Measurements from ENCODE around the gene HTR4.
"Not testable (repeated sequence)": the region's sequence is repeated elsewhere in the genome, so short reads cannot be mapped to it uniquely, and the experiment has no call there.

The HTR4 gene

GRCh38 chr5:148683651-148684050 is 29.3 kb upstream of the HTR4 start:
- TF ChIP-seq POLR2A (IDR thresholded peaks at IDR 0.05; ENCODE audit: low read length), result no peak
- TF ChIP-seq GATA1 (IDR thresholded peaks at IDR 0.05; ENCODE audit: low read depth, low read length), result no peak
- no peak for DNase-seq

- TF ChIP-seq POLR2A (IDR thresholded peaks at IDR 0.05; ENCODE audit: low read length), result no peak
- no peak for TF ChIP-seq GATA1 (IDR thresholded peaks at IDR 0.05; ENCODE audit: low read depth, low read length)
- DNase-seq, result no peak
Observed at GRCh38 chr5:148682058-148683026, 28.0 kb upstream of the HTR4 start.

- TF ChIP-seq POLR2A (IDR thresholded peaks at IDR 0.05; ENCODE audit: low read length) (no peak), GATA1 (IDR thresholded peaks at IDR 0.05; ENCODE audit: low read depth, low read length) (no peak)
- DNase-seq, result no peak
Observed at GRCh38 chr5:148681157-148682057, 27.1 kb upstream of the HTR4 start.

- DNase-seq, result not testable (repeated sequence)
Observed at GRCh38 chr5:148673704-148674103, 19.4 kb upstream of the HTR4 start.

GRCh38 chr5:148666353-148666752 is 12.0 kb upstream of the HTR4 start:
- no peak for DNase-seq
- TF ChIP-seq POLR2A (IDR thresholded peaks at IDR 0.05; ENCODE audit: low read length), result no peak
- no peak for TF ChIP-seq GATA1 (IDR thresholded peaks at IDR 0.05; ENCODE audit: low read depth, low read length)

GRCh38 chr5:148665431-148665830 is 11.1 kb upstream of the HTR4 start:
- DNase-seq, result no peak
- TF ChIP-seq POLR2A (IDR thresholded peaks at IDR 0.05; ENCODE audit: low read length), result no peak
- no peak for TF ChIP-seq GATA1 (IDR thresholded peaks at IDR 0.05; ENCODE audit: low read depth, low read length)

GRCh38 chr5:148663509-148663908 is 9.2 kb upstream of the HTR4 start:
- DNase-seq, result no peak
- no peak for TF ChIP-seq GATA1 (IDR thresholded peaks at IDR 0.05; ENCODE audit: low read depth, low read length)
- TF ChIP-seq POLR2A (IDR thresholded peaks at IDR 0.05; ENCODE audit: low read length), result no peak

- no peak for DNase-seq
- TF ChIP-seq GATA1 (IDR thresholded peaks at IDR 0.05; ENCODE audit: low read depth, low read length) (no peak), POLR2A (IDR thresholded peaks at IDR 0.05; ENCODE audit: low read length) (no peak)
Observed at GRCh38 chr5:148660346-148660660, 6.0 kb upstream of the HTR4 start.

GRCh38 chr5:148659641-148660345 is 5.5 kb upstream of the HTR4 start:
- TF ChIP-seq POLR2A (IDR thresholded peaks at IDR 0.05; ENCODE audit: low read length) (no peak), GATA1 (IDR thresholded peaks at IDR 0.05; ENCODE audit: low read depth, low read length) (no peak)
- no peak for DNase-seq

GRCh38 chr5:148653291-148653835 is 964 bp downstream of the HTR4 start:
- TF ChIP-seq GATA1 (IDR thresholded peaks at IDR 0.05; ENCODE audit: low read depth, low read length), result no peak
- TF ChIP-seq POLR2A (IDR thresholded peaks at IDR 0.05; ENCODE audit: low read length), result no peak
- DNase-seq, result no peak

- no peak for DNase-seq
- no peak for TF ChIP-seq POLR2A (IDR thresholded peaks at IDR 0.05; ENCODE audit: low read length)
- TF ChIP-seq GATA1 (IDR thresholded peaks at IDR 0.05; ENCODE audit: low read depth, low read length), result no peak
Observed at GRCh38 chr5:148651528-148651927, 2.8 kb downstream of the HTR4 start.

GRCh38 chr5:148645527-148645926 is 8.8 kb downstream of the HTR4 start:
- no peak for DNase-seq
- no peak for TF ChIP-seq GATA1 (IDR thresholded peaks at IDR 0.05; ENCODE audit: low read depth, low read length)
- no peak for TF ChIP-seq POLR2A (IDR thresholded peaks at IDR 0.05; ENCODE audit: low read length)

GRCh38 chr5:148641735-148642134 is 12.6 kb downstream of the HTR4 start:
- no peak for TF ChIP-seq POLR2A (IDR thresholded peaks at IDR 0.05; ENCODE audit: low read length)
- TF ChIP-seq GATA1 (IDR thresholded peaks at IDR 0.05; ENCODE audit: low read depth, low read length), result no peak
- DNase-seq, result no peak

GRCh38 chr5:148640471-148640870 is 13.9 kb downstream of the HTR4 start:
- TF ChIP-seq GATA1 (IDR thresholded peaks at IDR 0.05; ENCODE audit: low read depth, low read length), result no peak
- TF ChIP-seq POLR2A (IDR thresholded peaks at IDR 0.05; ENCODE audit: low read length), result no peak
- DNase-seq, result no peak
